ENCODE data around the gene STRIT1. TPM values are rescaled to one million over a fixed set of nuclear protein-coding genes. Genes with fewer than 3 reads are reported as not detected.

STRIT1 gene
- total and polyA plus RNA-seq, 7 experiments from 2014 or later: not detected

DNA sequence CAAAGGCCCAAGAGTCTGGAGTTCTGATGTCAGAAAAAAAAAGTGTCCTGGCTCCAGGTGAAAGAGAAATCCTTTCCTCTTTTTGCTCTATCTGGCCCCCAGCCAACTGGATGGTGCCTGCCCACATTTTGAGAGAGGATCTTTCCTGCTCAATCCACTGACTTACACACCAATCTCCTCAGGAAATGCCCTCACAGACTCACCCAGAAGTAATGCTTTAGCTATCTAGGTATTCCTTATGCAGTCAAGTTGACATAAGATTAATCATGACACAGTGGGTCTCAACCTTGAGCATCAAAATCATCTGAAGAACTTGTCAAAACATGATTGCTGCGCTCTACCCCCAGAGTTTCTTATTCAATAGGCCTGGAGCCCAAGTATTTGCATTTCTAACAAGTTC, 31.2 kb downstream of the STRIT1 start:
- Histone ChIP-seq H3K4me1 (ENCODE audit: control insufficient read depth in 2 of 2, insufficient read depth in 2 of 2, low read length in 2 of 2) (no peaks in the 10 kb centered on the region), H3K27ac (ENCODE audit: low read depth, low read length) (no peak overlapping the region), H3K4me3 (ENCODE audit: low read length) (no peak overlapping the region), H3K36me3 (ENCODE audit: control insufficient read depth in 2 of 3, insufficient read depth in 3 of 3, low read length in 3 of 3) (no peaks in the 10 kb centered on the region), H3K27me3 (ENCODE audit: control insufficient read depth in 2 of 2, insufficient read depth in 2 of 2, low read length in 2 of 2) (no peaks in the 10 kb centered on the region), H3K9me3 (ENCODE audit: control insufficient read depth in 2 of 3, low read length in 3 of 3) (no peaks in the 10 kb centered on the region)
- Mint-ChIP-seq H3K4me1 (no peaks in the 10 kb centered on the region), H3K9me3 (peaks cover 0 to 2% (median 0%) of the 10 kb centered on the region in 11 donors), H3K4me3 (no peak overlapping the region), H3K36me3 (no peaks in the 10 kb centered on the region), H3K27ac (no peak overlapping the region), H3K27me3 (peaks cover 0 to 9% (median 0%) of the 10 kb centered on the region in 5 donors)
- ChIA-PET CTCF (no interaction called here), POLR2A (no interaction called here)
- intact Hi-C loops (cut with micrococcal nuclease): no loop called here
- ATAC-seq (no peak), DNase-seq (no peak)

DNA sequence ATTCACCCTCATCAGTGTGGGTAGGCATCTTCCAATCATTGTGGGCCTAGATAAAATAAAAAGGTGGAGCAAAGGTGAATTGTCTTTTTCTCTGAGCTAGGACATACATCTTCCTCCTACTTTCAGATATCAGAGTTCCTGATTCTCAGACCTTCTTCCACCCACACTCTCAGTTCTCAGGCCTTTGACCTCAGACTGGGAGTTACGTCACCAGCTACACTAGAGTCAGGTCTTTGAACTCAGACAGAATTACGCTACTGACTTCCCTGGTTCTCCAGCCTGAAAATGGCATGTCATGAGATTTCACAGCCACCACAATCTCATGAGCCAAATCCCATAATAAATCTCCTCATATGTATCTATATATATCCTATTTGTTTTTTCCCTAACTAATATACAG, 39.0 kb downstream of the STRIT1 start:
- intact Hi-C loops (cut with micrococcal nuclease): no loop called here
- Histone ChIP-seq H3K27ac (ENCODE audit: low read depth, low read length) (no peak overlapping the region), H3K36me3 (ENCODE audit: control insufficient read depth in 2 of 3, insufficient read depth in 3 of 3, low read length in 3 of 3) (no peaks in the 10 kb centered on the region), H3K4me3 (ENCODE audit: low read length) (no peak overlapping the region), H3K27me3 (ENCODE audit: control insufficient read depth in 2 of 2, insufficient read depth in 2 of 2, low read length in 2 of 2) (no peaks in the 10 kb centered on the region), H3K9me3 (ENCODE audit: control insufficient read depth in 2 of 3, low read length in 3 of 3) (no peaks in the 10 kb centered on the region), H3K4me1 (ENCODE audit: control insufficient read depth in 2 of 2, insufficient read depth in 2 of 2, low read length in 2 of 2) (no peaks in the 10 kb centered on the region)
- H3K9me3 Mint-ChIP-seq: peaks cover 0 to 5% (median 0%) of the 10 kb centered on the region in 11 donors
- peaks cover 0 to 8% (median 0%) of the 10 kb centered on the region in 5 donors for H3K27me3 Mint-ChIP-seq
- ATAC-seq (no peak), DNase-seq (no peak)
- CTCF ChIA-PET: no interaction called here
- H3K36me3 Mint-ChIP-seq: no peaks in the 10 kb centered on the region
- no peak overlapping the region for H3K27ac Mint-ChIP-seq
- H3K4me3 Mint-ChIP-seq: no peak overlapping the region
- H3K4me1 Mint-ChIP-seq: no peaks in the 10 kb centered on the region
- POLR2A ChIA-PET: no interaction called here

DNA sequence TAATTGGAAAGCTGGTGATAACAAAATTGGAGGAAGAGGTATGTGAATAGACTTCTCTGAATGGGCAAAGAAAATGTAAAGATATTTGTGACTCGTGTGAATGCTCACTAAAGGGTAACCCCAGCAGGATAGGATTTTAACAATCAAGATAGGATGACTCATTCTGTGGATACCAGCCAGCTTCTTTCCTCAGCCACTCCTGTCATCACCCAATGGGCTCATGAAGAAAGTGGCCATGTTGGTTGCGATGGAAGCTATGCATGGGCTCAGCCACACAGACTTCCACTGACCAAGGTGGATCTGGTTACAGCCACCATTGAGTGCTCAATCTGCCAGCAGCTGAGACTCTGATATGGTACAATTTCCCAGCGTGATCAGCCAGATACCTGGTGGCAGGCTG, 40.9 kb downstream of the STRIT1 start:
- no peaks in the 10 kb centered on the region for H3K27me3 ChIP-seq (ENCODE audit: control insufficient read depth in 2 of 2, insufficient read depth in 2 of 2, low read length in 2 of 2)
- intact Hi-C loops (cut with micrococcal nuclease): no loop called here
- ChIA-PET CTCF (no interaction called here), POLR2A (no interaction called here)
- Mint-ChIP-seq H3K9me3 (peaks cover 0 to 9% (median 0%) of the 10 kb centered on the region in 11 donors), H3K27ac (no peak overlapping the region), H3K4me3 (no peak overlapping the region), H3K27me3 (peaks cover 0 to 10% (median 0%) of the 10 kb centered on the region in 5 donors), H3K4me1 (no peaks in the 10 kb centered on the region), H3K36me3 (no peaks in the 10 kb centered on the region)
- no peak for DNase-seq
- H3K4me3 ChIP-seq (ENCODE audit: low read length): no peak overlapping the region
- no peak for ATAC-seq
- no peaks in the 10 kb centered on the region for H3K36me3 ChIP-seq (ENCODE audit: control insufficient read depth in 2 of 3, insufficient read depth in 3 of 3, low read length in 3 of 3)
- H3K4me1 ChIP-seq (ENCODE audit: control insufficient read depth in 2 of 2, insufficient read depth in 2 of 2, low read length in 2 of 2): no peaks in the 10 kb centered on the region
- H3K9me3 ChIP-seq (ENCODE audit: control insufficient read depth in 2 of 3, low read length in 3 of 3): no peaks in the 10 kb centered on the region
- H3K27ac ChIP-seq (ENCODE audit: low read depth, low read length): no peak overlapping the region

GRCh38 chr3:155252021-155252420, 41.5 kb downstream of the STRIT1 start:
- Histone ChIP-seq H3K4me1 (ENCODE audit: control insufficient read depth in 2 of 2, insufficient read depth in 2 of 2, low read length in 2 of 2) (no peaks in the 10 kb centered on the region), H3K9me3 (ENCODE audit: control insufficient read depth in 2 of 3, low read length in 3 of 3) (no peaks in the 10 kb centered on the region), H3K36me3 (ENCODE audit: control insufficient read depth in 2 of 3, insufficient read depth in 3 of 3, low read length in 3 of 3) (no peaks in the 10 kb centered on the region), H3K4me3 (ENCODE audit: low read length) (no peak overlapping the region), H3K27me3 (ENCODE audit: control insufficient read depth in 2 of 2, insufficient read depth in 2 of 2, low read length in 2 of 2) (no peaks in the 10 kb centered on the region), H3K27ac (ENCODE audit: low read depth, low read length) (no peak overlapping the region)
- H3K4me1 Mint-ChIP-seq: no peaks in the 10 kb centered on the region
- CTCF ChIA-PET: no interaction called here
- H3K36me3 Mint-ChIP-seq: no peaks in the 10 kb centered on the region
- H3K9me3 Mint-ChIP-seq: peaks cover 0 to 11% (median 0%) of the 10 kb centered on the region in 11 donors
- no peak overlapping the region for H3K27ac Mint-ChIP-seq
- POLR2A ChIA-PET: no interaction called here
- H3K27me3 Mint-ChIP-seq: peaks cover 0 to 10% (median 0%) of the 10 kb centered on the region in 5 donors
- no peak overlapping the region for H3K4me3 Mint-ChIP-seq
- DNase-seq (no peak), ATAC-seq (no peak)
- intact Hi-C loops (cut with micrococcal nuclease): no loop called here

GRCh38 chr3:155248531-155249187, 44.8 kb downstream of the STRIT1 start:
- Histone ChIP-seq H3K4me1 (ENCODE audit: control insufficient read depth in 2 of 2, insufficient read depth in 2 of 2, low read length in 2 of 2) (no peaks in the 10 kb centered on the region), H3K27ac (ENCODE audit: low read depth, low read length) (no peak overlapping the region), H3K27me3 (ENCODE audit: control insufficient read depth in 2 of 2, insufficient read depth in 2 of 2, low read length in 2 of 2) (no peaks in the 10 kb centered on the region), H3K4me3 (ENCODE audit: low read length) (no peak overlapping the region), H3K9me3 (ENCODE audit: control insufficient read depth in 2 of 3, low read length in 3 of 3) (no peaks in the 10 kb centered on the region), H3K36me3 (ENCODE audit: control insufficient read depth in 2 of 3, insufficient read depth in 3 of 3, low read length in 3 of 3) (no peaks in the 10 kb centered on the region)
- Mint-ChIP-seq H3K9me3 (peaks cover 0 to 11% (median 2%) of the 10 kb centered on the region in 11 donors), H3K36me3 (no peaks in the 10 kb centered on the region), H3K4me1 (no peaks in the 10 kb centered on the region), H3K27me3 (peaks cover 0 to 4% (median 0%) of the 10 kb centered on the region in 5 donors), H3K4me3 (no peak overlapping the region), H3K27ac (no peak overlapping the region)
- ATAC-seq (no peak), DNase-seq (no peak)
- CTCF ChIA-PET: no interaction called here
- POLR2A ChIA-PET: no interaction called here
- intact Hi-C loops (cut with micrococcal nuclease): no loop called here

GRCh38 chr3:155244699-155245098, 48.8 kb downstream of the STRIT1 start:
- no peak overlapping the region for H3K4me3 Mint-ChIP-seq

DNA sequence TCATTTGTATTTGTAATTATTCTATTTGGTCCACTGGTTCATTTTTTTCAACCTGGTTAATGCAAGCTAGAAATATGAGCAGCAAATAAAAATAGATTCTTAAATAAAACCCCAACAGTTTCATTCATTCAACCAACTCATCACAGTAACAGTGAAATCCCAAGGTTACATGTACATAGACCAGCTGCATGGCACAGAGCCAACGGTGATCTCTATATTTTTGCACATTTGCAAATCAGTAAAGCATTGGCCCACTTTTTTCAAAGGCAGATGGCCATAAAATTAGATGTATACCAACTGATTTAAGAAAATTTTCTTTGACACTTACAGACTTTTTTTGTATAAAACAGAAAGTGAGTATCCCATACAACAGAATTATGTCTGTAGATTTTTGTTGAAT, 49.3 kb downstream of the STRIT1 start:
- H3K27me3 Mint-ChIP-seq: peaks cover 0 to 12% (median 0%) of the 10 kb centered on the region in 5 donors
- no peak overlapping the region for H3K4me3 Mint-ChIP-seq
- Histone ChIP-seq H3K4me3 (ENCODE audit: low read length) (no peak overlapping the region), H3K9me3 (ENCODE audit: control insufficient read depth in 2 of 3, low read length in 3 of 3) (no peaks in the 10 kb centered on the region), H3K4me1 (ENCODE audit: control insufficient read depth in 2 of 2, insufficient read depth in 2 of 2, low read length in 2 of 2) (no peaks in the 10 kb centered on the region), H3K27ac (ENCODE audit: low read depth, low read length) (no peak overlapping the region), H3K36me3 (ENCODE audit: control insufficient read depth in 2 of 3, insufficient read depth in 3 of 3, low read length in 3 of 3) (no peaks in the 10 kb centered on the region), H3K27me3 (ENCODE audit: control insufficient read depth in 2 of 2, insufficient read depth in 2 of 2, low read length in 2 of 2) (no peaks in the 10 kb centered on the region)
- no peak overlapping the region for H3K27ac Mint-ChIP-seq
- no peaks in the 10 kb centered on the region for H3K4me1 Mint-ChIP-seq
- peaks cover 0 to 6% (median 3%) of the 10 kb centered on the region in 11 donors for H3K9me3 Mint-ChIP-seq
- ATAC-seq (no peak), DNase-seq (no peak)
- CTCF ChIA-PET: no interaction called here
- H3K36me3 Mint-ChIP-seq: no peaks in the 10 kb centered on the region
- intact Hi-C loops (cut with micrococcal nuclease): no loop called here
- POLR2A ChIA-PET: no interaction called here

More at GRCh38 chr3:155244699-155245098, 48.8 kb downstream of the STRIT1 start:
- no peak overlapping the region for H3K27ac ChIP-seq (ENCODE audit: low read depth, low read length)
- DNase-seq: no peak
- no peaks in the 10 kb centered on the region for H3K36me3 ChIP-seq (ENCODE audit: control insufficient read depth in 2 of 3, insufficient read depth in 3 of 3, low read length in 3 of 3)
- peaks cover 0 to 8% (median 2%) of the 10 kb centered on the region in 11 donors for H3K9me3 Mint-ChIP-seq
- CTCF ChIA-PET: no interaction called here
- H3K27me3 Mint-ChIP-seq: peaks cover 0 to 11% (median 0%) of the 10 kb centered on the region in 5 donors
- H3K36me3 Mint-ChIP-seq: no peaks in the 10 kb centered on the region
- no peak for ATAC-seq
- no peaks in the 10 kb centered on the region for H3K27me3 ChIP-seq (ENCODE audit: control insufficient read depth in 2 of 2, insufficient read depth in 2 of 2, low read length in 2 of 2)
- H3K4me3 ChIP-seq (ENCODE audit: low read length): no peak overlapping the region
- intact Hi-C loops (cut with micrococcal nuclease): no loop called here
- H3K27ac Mint-ChIP-seq: no peak overlapping the region
- no peaks in the 10 kb centered on the region for H3K4me1 Mint-ChIP-seq
- no peaks in the 10 kb centered on the region for H3K9me3 ChIP-seq (ENCODE audit: control insufficient read depth in 2 of 3, low read length in 3 of 3)
- H3K4me1 ChIP-seq (ENCODE audit: control insufficient read depth in 2 of 2, insufficient read depth in 2 of 2, low read length in 2 of 2): no peaks in the 10 kb centered on the region
- POLR2A ChIA-PET: no interaction called here

All from naive thymus-derived CD4-positive, alpha-beta T cell (primary cell).